NCI-H774 (cell line): ENCODE results near the gene GTF3C1.
"Not testable (repeated sequence)": the region's sequence is repeated elsewhere in the genome, so short reads cannot be mapped to it uniquely, and the experiment has no call there.

Experiments used
- DNase-seq: peaks from one replicate; lab custom pipeline; 2025; lab: John Stamatoyannopoulos, UW

GTF3C1 gene

DNA sequence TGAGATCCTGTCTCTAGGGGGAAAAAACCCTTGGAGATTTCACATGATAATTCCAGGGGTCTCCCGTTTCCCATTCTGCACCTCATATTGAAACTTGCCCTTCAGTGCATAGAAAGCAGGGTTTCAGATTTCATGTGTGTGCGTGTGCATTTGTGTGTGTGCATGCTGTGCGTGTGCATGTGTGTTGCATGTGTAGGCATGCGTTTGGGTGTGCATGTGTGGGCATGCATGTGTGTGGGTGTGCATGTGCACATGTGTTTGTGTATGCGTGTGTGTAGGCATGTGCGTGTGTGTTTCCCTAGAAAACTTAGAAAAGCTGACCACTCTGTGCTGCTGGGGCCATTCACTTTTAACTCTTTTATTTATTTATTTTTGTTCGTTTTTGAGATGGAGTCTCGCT is 107.7 kb downstream of the GTF3C1 start:
- DNase-seq, result no peak

DNA sequence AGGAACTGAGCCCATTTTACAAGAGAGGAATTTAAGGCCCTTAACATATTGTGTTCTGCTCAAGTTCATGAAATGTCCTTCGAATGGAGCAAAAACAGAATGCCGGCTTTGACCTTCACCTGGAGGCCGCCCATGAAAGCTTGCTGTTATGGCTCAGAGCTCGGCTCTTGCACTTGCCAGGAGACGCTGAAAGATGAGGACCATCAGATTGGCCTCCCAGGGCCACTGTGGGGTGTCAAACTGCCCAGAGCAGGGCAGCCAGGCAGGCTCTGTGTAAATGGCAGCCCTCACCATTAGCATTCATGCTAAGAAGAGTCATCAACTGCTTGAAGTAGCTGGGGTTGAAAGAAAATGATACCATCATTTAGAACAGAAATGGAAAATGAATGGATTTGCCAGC is 108.4 kb downstream of the GTF3C1 start:
- DNase-seq, result no peak

DNA sequence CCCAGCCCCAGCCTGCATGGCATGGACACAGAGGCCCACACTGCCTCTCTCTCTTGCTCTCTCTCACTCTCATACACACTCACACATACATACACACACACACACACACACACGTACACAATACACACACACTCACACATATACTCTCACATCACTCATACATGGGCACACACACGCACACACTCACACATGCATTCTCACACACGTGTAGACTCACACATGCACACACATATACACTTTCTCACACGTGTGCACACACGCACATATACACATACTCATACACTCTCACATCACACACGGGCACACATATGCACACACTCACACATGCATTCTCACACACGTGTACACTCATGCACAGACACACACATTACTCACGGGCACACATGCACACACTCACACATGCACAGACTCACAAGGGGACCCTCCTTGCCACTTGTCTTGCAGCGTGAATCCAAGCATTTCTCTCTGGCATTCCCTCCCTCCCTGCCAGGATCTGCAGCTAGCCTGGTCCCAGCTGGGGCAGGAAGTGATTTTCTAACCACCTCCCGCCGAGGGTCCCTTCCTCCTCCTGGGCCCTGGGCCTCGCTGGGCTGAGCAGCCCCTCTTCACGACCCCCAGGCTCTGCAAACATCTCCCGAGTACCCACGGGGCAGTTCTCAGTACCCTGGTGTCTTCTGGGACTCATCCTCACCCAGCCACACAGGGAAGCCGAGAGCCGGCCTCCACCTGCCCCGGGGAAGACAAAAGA is 110.3 kb downstream of the GTF3C1 start:
- DNase-seq, result no peak

GRCh38 chr16:27437946-27438345 is 111.8 kb downstream of the GTF3C1 start:
- no peak for DNase-seq

GRCh38 chr16:27436921-27437650 is 112.6 kb downstream of the GTF3C1 start:
- no peak for DNase-seq

GRCh38 chr16:27436065-27436464 is 113.6 kb downstream of the GTF3C1 start:
- DNase-seq, result no peak

DNA sequence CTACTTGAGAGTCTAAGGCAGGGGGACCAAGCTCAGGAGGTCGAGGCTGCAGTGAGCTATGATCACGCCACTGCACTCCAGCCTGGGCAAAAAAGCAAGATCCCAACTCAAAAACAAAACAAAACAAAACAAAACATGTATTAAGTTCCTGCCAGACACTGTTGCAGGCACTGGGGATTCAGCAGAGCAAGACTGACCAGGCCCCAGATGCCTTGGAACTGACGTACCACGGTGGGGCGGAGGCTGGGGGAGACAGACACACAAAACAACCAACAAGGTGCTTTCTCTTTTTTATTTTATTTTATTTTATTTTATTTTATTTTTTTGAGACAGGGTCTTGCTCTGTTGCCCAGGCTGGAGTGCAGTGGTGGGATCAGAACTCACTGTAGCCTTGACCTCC is 114.6 kb downstream of the GTF3C1 start:
- DNase-seq, result not testable (repeated sequence)

DNA sequence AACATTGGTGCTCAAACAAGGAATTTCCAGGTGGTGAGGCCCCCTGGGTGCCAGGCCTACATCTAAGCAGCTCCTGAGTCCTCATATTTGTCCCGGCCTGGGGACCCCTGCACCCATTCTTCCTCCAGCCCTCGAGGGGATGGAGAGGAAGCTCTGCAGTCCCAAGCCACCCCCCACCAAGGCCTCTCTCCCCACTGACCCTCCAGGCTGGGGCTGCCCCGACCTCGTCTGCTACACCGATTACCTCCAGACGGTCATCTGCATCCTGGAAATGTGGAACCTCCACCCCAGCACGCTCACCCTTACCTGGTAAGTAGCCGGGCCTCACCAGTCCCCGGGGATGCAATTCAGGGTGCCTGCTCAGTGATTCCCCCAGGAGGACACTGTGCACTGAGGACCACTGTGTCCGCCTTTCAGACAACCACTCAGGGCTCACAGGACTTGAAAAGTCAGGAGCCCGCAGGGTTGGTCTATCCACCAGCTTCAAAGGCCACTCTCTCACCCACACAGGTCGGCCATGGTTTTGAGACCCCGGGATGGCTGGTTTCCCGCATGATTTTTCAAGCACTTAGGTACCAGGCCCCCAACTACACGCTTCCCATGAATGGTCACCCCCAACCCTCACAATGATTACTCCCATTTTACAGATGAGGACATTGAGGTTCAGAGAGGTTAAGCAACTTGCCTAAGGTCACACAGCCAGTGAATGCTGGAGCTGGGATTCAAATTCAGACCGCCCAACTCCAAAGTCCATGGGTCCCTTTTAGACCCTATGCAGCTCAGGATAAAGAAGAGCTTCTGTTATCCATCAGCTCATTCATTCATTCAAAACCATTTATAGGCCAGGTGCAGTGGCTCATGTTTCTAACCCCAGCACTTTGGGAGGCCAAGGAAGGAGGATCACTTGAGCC is 115.3 kb downstream of the GTF3C1 start:
- DNase-seq, result no peak

- DNase-seq, result no peak
These were observed 116.1 kb downstream of the GTF3C1 start for GRCh38 chr16:27433636-27434035.

DNA sequence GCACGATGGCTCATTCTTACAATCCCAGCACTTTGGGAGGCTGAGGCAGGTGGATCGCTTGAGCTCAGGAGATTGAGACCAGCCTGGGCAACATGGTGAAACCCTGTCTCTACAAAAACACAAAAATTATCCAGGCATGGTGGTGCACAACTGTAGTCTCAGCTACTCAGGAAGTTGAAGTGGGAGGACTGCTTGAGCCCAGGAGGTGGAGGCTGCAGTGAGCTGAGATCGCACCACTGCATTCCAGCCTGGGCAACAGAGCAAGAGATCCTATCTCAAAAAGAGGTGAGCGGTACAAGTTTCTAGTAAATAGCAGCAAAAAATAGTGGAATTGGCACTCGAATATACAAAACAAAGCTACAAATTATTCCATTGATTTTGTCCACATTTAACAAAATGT is 116.5 kb downstream of the GTF3C1 start:
- DNase-seq, result not testable (repeated sequence)

DNA sequence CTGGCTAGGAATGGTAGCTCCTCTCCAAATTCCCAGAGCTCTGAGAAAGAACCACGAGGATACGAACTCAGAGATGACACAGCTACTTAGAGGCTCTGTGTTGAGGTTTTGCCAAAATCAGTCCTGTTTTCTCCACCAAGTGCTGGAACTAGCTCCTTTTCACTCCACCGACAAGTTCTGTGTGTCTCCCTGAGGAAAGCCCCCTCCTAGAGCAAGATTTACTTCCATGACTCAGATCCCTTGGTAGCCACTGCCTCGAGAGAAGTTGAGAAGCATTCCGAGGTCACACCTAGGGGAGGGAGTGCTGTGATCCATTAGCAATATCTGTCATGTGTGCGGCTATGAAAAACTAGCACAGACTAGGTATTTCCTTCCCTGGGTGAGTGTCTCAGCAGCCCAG is 117.2 kb downstream of the GTF3C1 start:
- no peak for DNase-seq

DNA sequence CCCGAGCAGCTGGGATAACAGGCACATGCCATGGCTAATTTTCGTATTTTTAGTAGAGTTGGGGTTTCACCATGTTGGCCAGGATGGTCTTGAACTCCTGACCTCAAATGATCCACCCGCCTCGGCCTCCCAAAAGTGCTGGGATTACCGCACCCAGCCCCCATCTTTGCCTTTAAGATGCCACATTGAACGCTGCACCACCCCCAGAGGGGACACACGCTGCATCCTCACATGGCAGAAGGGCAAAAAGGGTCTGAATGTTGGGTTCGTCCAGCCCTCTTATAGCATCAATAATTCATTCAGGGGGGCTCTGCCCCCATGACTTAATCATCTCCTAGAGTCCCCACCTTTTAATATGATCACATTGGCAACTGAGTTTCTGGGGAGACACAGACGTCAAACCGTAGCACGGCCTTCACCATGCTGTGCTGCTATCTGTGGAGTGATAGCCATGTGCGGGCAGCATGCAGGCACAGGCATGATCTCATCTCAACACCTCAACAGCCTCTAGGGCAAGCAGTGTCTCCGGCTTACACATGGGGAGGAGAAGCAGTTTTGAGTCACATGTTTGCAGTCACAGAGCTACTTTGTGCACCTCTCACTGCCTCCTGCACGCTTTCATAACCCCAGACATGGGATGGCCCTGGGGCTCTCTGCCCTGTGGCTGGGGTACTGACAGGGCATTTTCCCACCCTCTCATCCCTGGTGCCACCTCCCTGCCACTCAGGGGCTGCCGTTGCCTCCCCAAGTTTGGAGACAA is 117.8 kb downstream of the GTF3C1 start:
- DNase-seq, result no peak

- DNase-seq, result no peak
These were observed 118.7 kb downstream of the GTF3C1 start for GRCh38 chr16:27430923-27431484.

- no peak for DNase-seq
These were observed 119.2 kb downstream of the GTF3C1 start for GRCh38 chr16:27430512-27430911.

GRCh38 chr16:27429981-27430441 is 119.7 kb downstream of the GTF3C1 start:
- no peak for DNase-seq

DNA sequence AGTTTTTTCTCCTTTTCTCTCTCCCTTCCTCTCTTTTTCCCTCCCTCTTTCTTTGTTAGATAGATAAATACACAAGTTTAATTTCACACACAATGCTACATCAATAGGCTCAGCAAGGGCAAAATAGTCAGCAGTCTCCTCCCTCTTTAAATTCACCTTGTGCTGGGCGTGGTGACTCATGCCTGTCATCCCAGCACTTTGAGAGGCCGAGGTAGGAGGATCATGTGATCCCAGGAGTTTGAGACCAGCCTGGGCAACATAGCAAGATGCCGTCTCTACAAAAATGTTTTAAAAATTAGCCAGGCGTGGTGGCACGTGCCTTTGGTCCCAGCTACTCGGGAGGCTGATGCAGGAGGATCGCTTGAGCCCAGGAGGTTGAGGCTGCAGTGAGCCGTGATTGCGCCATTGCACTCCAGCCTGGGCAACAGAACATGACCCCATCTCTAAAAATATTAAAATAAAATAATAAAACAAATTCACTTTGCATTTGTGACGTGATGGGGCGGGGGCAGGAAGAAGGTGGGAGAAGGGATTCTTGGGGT is 120.3 kb downstream of the GTF3C1 start:
- DNase-seq, result no peak

GRCh38 chr16:27428026-27428785 is 121.5 kb downstream of the GTF3C1 start:
- no peak for DNase-seq

DNA sequence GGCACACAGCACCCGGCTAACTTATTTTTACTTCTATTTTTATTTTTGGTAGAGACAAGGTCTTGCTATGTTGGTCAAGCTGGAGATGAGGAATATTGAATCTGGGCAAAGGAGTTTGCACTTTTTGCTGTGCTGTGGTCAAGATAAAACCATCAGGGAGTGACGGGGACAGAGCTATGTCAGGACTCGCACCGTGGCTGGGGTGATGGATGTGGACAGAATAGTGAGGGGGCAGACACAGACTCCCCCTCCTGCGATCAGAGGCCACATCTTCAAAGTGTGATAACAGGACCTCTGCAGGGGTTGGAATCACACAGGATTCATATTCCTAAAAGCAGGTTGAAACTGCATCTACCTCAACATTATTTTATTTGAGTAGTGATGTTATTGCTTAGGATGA is 122.2 kb downstream of the GTF3C1 start:
- DNase-seq, result no peak

- DNase-seq, result no peak
These were observed 123.0 kb downstream of the GTF3C1 start for GRCh38 chr16:27426423-27427408.
